Calu3 (cell line): ENCODE data around the gene ABCA5. TPM values are rescaled to one million over a fixed set of nuclear protein-coding genes. Genes with fewer than 3 reads are reported as not detected.
A peak's percentile ranks its signal among the peaks of the same experiment; 100 is the strongest.

ENCODE experiments used
- BruUV-seq: library from RNA; stranded (reverse); fragments of 400-500 nt; replicated peaks from 2 replicates; lab custom pipeline; 2021; lab: Mats Ljungman, UMichigan
- CTCF ChIA-PET: fragments of 300-600 bp; sonication (Branson Sonifier 250); formaldehyde crosslinking; loops from one replicate; lab custom pipeline; 2022; ENCODE audit warnings: antibody characterized with exemption; lab: Charles Lee
- DNase-seq: peaks from one replicate; pipeline ENCODE4 v3.0.0; 2022
- H3K27ac Mint-ChIP-seq: one replicate; pipeline ENCODE4 v1.8.0; 2022; ENCODE audit warnings: mixed read lengths; ENCODE audit not compliant: unreplicated experiment
- H3K27me3 Mint-ChIP-seq: one replicate; pipeline ENCODE4 v1.8.0; 2022; ENCODE audit warnings: mixed read lengths; ENCODE audit not compliant: unreplicated experiment
- H3K36me3 Mint-ChIP-seq: one replicate; pipeline ENCODE4 v1.8.0; 2022; ENCODE audit warnings: mild to moderate bottlenecking, moderate library complexity, mixed read lengths; ENCODE audit not compliant: insufficient read depth, unreplicated experiment
- H3K4me1 Mint-ChIP-seq: one replicate; pipeline ENCODE4 v1.8.0; 2022; ENCODE audit warnings: mild to moderate bottlenecking, low read depth, mixed read lengths; ENCODE audit not compliant: unreplicated experiment
- H3K4me3 Mint-ChIP-seq: one replicate; pipeline ENCODE4 v1.8.0; 2022; ENCODE audit warnings: mild to moderate bottlenecking, low read depth, moderate library complexity, mixed read lengths; ENCODE audit not compliant: unreplicated experiment
- H3K9me3 Mint-ChIP-seq: one replicate; pipeline ENCODE4 v1.8.0; 2022; ENCODE audit warnings: low read depth, mixed read lengths; ENCODE audit not compliant: unreplicated experiment
- CTCF ChIP-seq: fragments of 200-600 bp; IDR thresholded peaks from one replicate; pipeline ENCODE4 v1.8.0; 2022; ENCODE audit warnings: antibody characterized with exemption; ENCODE audit not compliant: unreplicated experiment
- intact Hi-C: fragments of 100-400 bp; cut with micrococcal nuclease; formaldehyde crosslinking; loops from one replicate; pipeline ENCODE4 v1.10.0; 2022; ENCODE audit not compliant: unreplicated experiment
- total RNA-seq: library from RNA; stranded (reverse); gene quantifications from 2 replicates; pipeline ENCODE4 v1.2.3, GENCODE V29; 2022

Gene ABCA5
- total RNA-seq, 1 experiment from 2014 or later, result 8.9 TPM

GRCh38 chr17:69236464-69236863 is 90.5 kb downstream of the ABCA5 start:
- CTCF ChIA-PET, result no interaction called here
- H3K4me3 Mint-ChIP-seq, result no peak overlapping the region
- TF ChIP-seq CTCF, result no peak
- DNase-seq, result no peak
- H3K9me3 Mint-ChIP-seq, result no peaks in the 10 kb centered on the region
- BruUV-seq, result no TSS peak
- no peak overlapping the region for H3K27ac Mint-ChIP-seq
- peaks cover 8% of the 10 kb centered on the region for H3K4me1 Mint-ChIP-seq
- intact Hi-C loops, result loop anchor here (10.0 kb wide), 2 partner anchors 332 to 702 kb away; no protein-coding TSS in a partner anchor
- no peaks in the 10 kb centered on the region for H3K27me3 Mint-ChIP-seq
- no peaks in the 10 kb centered on the region for H3K36me3 Mint-ChIP-seq

- H3K4me3 Mint-ChIP-seq, result no peak overlapping the region
- intact Hi-C loops, result loop anchor here (1.0 to 10.0 kb wide), 6 partner anchors 167 to 701 kb away; no protein-coding TSS in a partner anchor
- peak; percentile 86 for DNase-seq
- TF ChIP-seq CTCF, result peak; percentile 84
- H3K9me3 Mint-ChIP-seq, result peaks cover 7% of the 10 kb centered on the region
- CTCF ChIA-PET, result interaction anchor here (0.7 kb wide), 1 partner anchor 464 kb away, joined by 3 read pairs; no protein-coding TSS in a partner anchor
- H3K4me1 Mint-ChIP-seq, result peaks cover 8% of the 10 kb centered on the region
- no peaks in the 10 kb centered on the region for H3K27me3 Mint-ChIP-seq
- no peaks in the 10 kb centered on the region for H3K36me3 Mint-ChIP-seq
- H3K27ac Mint-ChIP-seq, result no peak overlapping the region
- BruUV-seq, result no TSS peak
Observed at GRCh38 chr17:69235338-69236058, 91.4 kb downstream of the ABCA5 start.

DNA sequence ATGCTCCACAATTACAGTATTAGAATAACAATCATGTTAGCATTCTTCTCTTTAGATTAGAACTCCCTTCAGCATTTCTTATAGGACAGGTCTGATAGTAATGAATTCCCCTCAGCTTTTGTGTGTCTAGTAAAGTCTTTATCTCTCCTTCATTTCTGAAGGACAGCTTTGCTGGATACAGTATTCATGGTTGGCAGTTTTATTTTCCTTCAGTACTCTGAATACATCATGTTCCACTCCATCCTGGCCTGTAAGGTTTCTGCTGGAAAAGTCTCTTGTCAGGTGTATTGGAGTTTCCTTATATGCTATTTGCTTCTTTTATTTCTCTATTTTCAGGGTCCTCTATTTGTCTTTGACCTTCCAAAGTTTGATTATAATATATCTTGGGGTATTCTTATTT is 94.3 kb downstream of the ABCA5 start:
- intact Hi-C loops, result loop anchor here (10.0 kb wide), 2 partner anchors 328 to 698 kb away; no protein-coding TSS in a partner anchor
- no peak overlapping the region for H3K4me3 Mint-ChIP-seq
- DNase-seq, result no peak
- peaks cover 8% of the 10 kb centered on the region for H3K4me1 Mint-ChIP-seq
- no TSS peak for BruUV-seq
- no peak for TF ChIP-seq CTCF
- no peak overlapping the region for H3K27ac Mint-ChIP-seq
- peaks cover 7% of the 10 kb centered on the region for H3K9me3 Mint-ChIP-seq
- CTCF ChIA-PET, result no interaction called here
- no peaks in the 10 kb centered on the region for H3K36me3 Mint-ChIP-seq
- H3K27me3 Mint-ChIP-seq, result no peaks in the 10 kb centered on the region

- Mint-ChIP-seq H3K9me3 (peaks cover 7% of the 10 kb centered on the region), H3K27me3 (no peaks in the 10 kb centered on the region), H3K4me1 (peaks cover 8% of the 10 kb centered on the region), H3K27ac (no peak overlapping the region), H3K4me3 (no peak overlapping the region), H3K36me3 (no peaks in the 10 kb centered on the region)
- CTCF ChIA-PET, result no interaction called here
- intact Hi-C loops, result loop anchor here (10.0 kb wide), 2 partner anchors 327 to 697 kb away; no protein-coding TSS in a partner anchor
- TF ChIP-seq CTCF, result no peak
- DNase-seq, result no peak
- no TSS peak for BruUV-seq
Observed at GRCh38 chr17:69231521-69231920, 95.4 kb downstream of the ABCA5 start.
